B cell (primary cell): ENCODE results near the gene WDFY4. TPM values are rescaled to one million over a fixed set of nuclear protein-coding genes. Genes with fewer than 3 reads are reported as not detected.

Experiments
- ATAC-seq: fragments of 200-7000 bp; cut with Tn5 transposase; one replicate; pipeline ENCODE4 v1.10.0; 2021; ENCODE audit warnings: low read depth, mild to moderate bottlenecking, moderate number of reproducible peaks, moderate library complexity
- CTCF ChIA-PET: fragments of 350-600 bp; sonication (Branson Sonifier 250); formaldehyde crosslinking; loops from one replicate; lab custom pipeline; 2021; ENCODE audit warnings: antibody characterized with exemption, inconsistent platforms; lab: Charles Lee
- POLR2A ChIA-PET: fragments of 350-600 bp; sonication (Branson Sonifier 250); formaldehyde crosslinking; loops from one replicate; lab custom pipeline; 2021; ENCODE audit warnings: antibody characterized with exemption; lab: Charles Lee
- DNase-seq: peaks from one replicate; pipeline ENCODE4 v3.0.0; 2013
- H2AFZ ChIP-seq: 2 replicates; pipeline ENCODE4 v1.6.1; 2012; ENCODE audit warnings: mild to moderate bottlenecking, low read depth, low read length; ENCODE audit not compliant: insufficient read depth, poor library complexity, severe bottlenecking
- H3K27ac ChIP-seq, 2 donors: 1 replicate in 1 of 2; 2 replicates in 1 of 2; pipeline ENCODE4 v1.5.1; 2012 to 2013; ENCODE audit warnings: low read length in 2 of 2, mild to moderate bottlenecking in 2 of 2, moderate library complexity in 1 of 2
- H3K27me3 ChIP-seq, 4 experiments: fragments of 200-600 bp in 1 of 4; sonication (generic) in 1 of 4; replicated peaks in 1 of 4; 1 replicate in 2 of 4; 2 replicates in 2 of 4; pipeline versions ENCODE4 v1.6.1 to v1.7.0; 2013 to 2016; ENCODE audit warnings: low read length in 3 of 4, mild to moderate bottlenecking in 2 of 4, mixed read lengths in 1 of 4, moderate library complexity in 1 of 4; ENCODE audit not compliant: insufficient read depth in 4 of 4, control insufficient read depth in 3 of 4; ENCODE audit errors: control extremely low read depth in 1 of 4
- H3K36me3 ChIP-seq, 2 experiments: replicated peaks in 1 of 2; 1 replicate in 1 of 2; 2 replicates in 1 of 2; pipeline versions ENCODE4 v1.6.1 to v1.7.1; 2013; ENCODE audit warnings: low read length in 1 of 2; ENCODE audit not compliant: insufficient read depth in 2 of 2, control insufficient read depth in 1 of 2; ENCODE audit errors: control extremely low read depth in 1 of 2, extremely low read depth in 1 of 2
- H3K4me1 ChIP-seq, 2 donors: fragments of 200-600 bp in 1 of 2; sonication (generic) in 1 of 2; 1 replicate in 1 of 2; 2 replicates in 1 of 2; pipeline versions ENCODE4 v1.5.1 to v1.6.1; 2013 to 2017; ENCODE audit warnings: low read length in 2 of 2; ENCODE audit not compliant: control insufficient read depth in 2 of 2, insufficient read depth in 2 of 2
- H3K4me2 ChIP-seq: replicated peaks from 2 replicates; pipeline ENCODE3; 2012; ENCODE audit warnings: mild to moderate bottlenecking, low read depth, low read length; ENCODE audit not compliant: poor library complexity, severe bottlenecking
- H3K4me3 ChIP-seq, 5 experiments: fragments of 200-600 bp in 1 of 5; sonication (generic) in 1 of 5; 1 replicate in 3 of 5; 2 replicates in 2 of 5; pipeline versions ENCODE4 v1.5.1 to v1.7.0; 2011 to 2016; ENCODE audit warnings: low read length in 4 of 5, mild to moderate bottlenecking in 4 of 5, low read depth in 2 of 5, control low read depth in 1 of 5, moderate library complexity in 1 of 5; ENCODE audit not compliant: insufficient read depth in 1 of 5; ENCODE audit errors: control extremely low read depth in 1 of 5, extremely low read depth in 1 of 5
- H3K79me2 ChIP-seq: fragments of 200-600 bp; sonication (generic); one replicate; pipeline ENCODE4 v1.6.0; 2016; ENCODE audit warnings: low read length; ENCODE audit not compliant: control insufficient read depth, insufficient read depth
- H3K9ac ChIP-seq: fragments of 200-600 bp; sonication (generic); 2 replicates; pipeline ENCODE4 v1.6.1; 2017; ENCODE audit warnings: mild to moderate bottlenecking, low read length, moderate library complexity
- H3K9me3 ChIP-seq, 3 donors: one replicate each; pipeline versions ENCODE4 v1.6.1 to v1.7.1; 2013; ENCODE audit warnings: low read length in 2 of 3; ENCODE audit not compliant: control insufficient read depth in 2 of 3, insufficient read depth in 1 of 3; ENCODE audit errors: control extremely low read depth in 1 of 3
- H4K20me1 ChIP-seq: 2 replicates; pipeline ENCODE4 v1.6.0; 2012; ENCODE audit warnings: mild to moderate bottlenecking, low read length; ENCODE audit not compliant: insufficient read depth, control insufficient read depth, poor library complexity, severe bottlenecking
- H3K27ac Mint-ChIP-seq: one replicate; pipeline ENCODE4 v1.8.0; 2021; ENCODE audit warnings: mixed read lengths
- H3K27me3 Mint-ChIP-seq: one replicate; pipeline ENCODE4 v1.8.0; 2021; ENCODE audit warnings: mixed read lengths
- H3K4me1 Mint-ChIP-seq: one replicate; pipeline ENCODE4 v1.8.0; 2021; ENCODE audit warnings: mixed read lengths
- H3K4me3 Mint-ChIP-seq: one replicate; pipeline ENCODE4 v1.8.0; 2021; ENCODE audit warnings: mixed read lengths
- H3K9me3 Mint-ChIP-seq: one replicate; pipeline ENCODE4 v1.8.0; 2022; ENCODE audit warnings: mixed read lengths; ENCODE audit not compliant: insufficient read depth
- EZH2 ChIP-seq: IDR thresholded peaks from 2 replicates; pipeline ENCODE4 v1.6.1; 2012; ENCODE audit warnings: borderline replicate concordance, low read depth, mild to moderate bottlenecking, moderate library complexity, low read length; ENCODE audit not compliant: insufficient read depth, poor library complexity, severe bottlenecking
- WGBS: methylation state at CpG from one replicate; pipeline ENCODE4 v1.1.5; 2013; ENCODE audit warnings: missing lambda C conversion rate; ENCODE audit not compliant: insufficient coverage; 5-methylcytosine and 5-hydroxymethylcytosine counted together
- intact Hi-C: fragments of 100-400 bp; cut with micrococcal nuclease; formaldehyde crosslinking; loops from one replicate; pipeline ENCODE4 v1.10.0; 2022
- polyA plus RNA-seq: library from polyadenylated mRNA; depleted of rRNA; stranded (reverse); fragments of >200 nt; gene quantifications from 2 replicates; pipeline ENCODE4 v1.2.3, GENCODE V29; 2012
- total RNA-seq, 2 donors: library from RNA; stranded (reverse); fragments of 120-200 nt in 1 of 2; gene quantifications; 1 replicate in 1 of 2; 2 replicates in 1 of 2; pipeline versions ENCODE4 v1.2.3 to v1.2.4, GENCODE V29; 2013 to 2022
- TF ChIP-seq, protein P1 (sequence below): fragments of 200-600 bp; IDR thresholded peaks from one replicate; pipeline ENCODE4 v1.8.0; 2022; ENCODE audit warnings: antibody characterized with exemption, mild to moderate bottlenecking

The WDFY4 gene
- total and polyA plus RNA-seq, 2 donors (not counting 1 experiment from before 2014, with no cell fraction given) = 262 to 560 TPM

DNA sequence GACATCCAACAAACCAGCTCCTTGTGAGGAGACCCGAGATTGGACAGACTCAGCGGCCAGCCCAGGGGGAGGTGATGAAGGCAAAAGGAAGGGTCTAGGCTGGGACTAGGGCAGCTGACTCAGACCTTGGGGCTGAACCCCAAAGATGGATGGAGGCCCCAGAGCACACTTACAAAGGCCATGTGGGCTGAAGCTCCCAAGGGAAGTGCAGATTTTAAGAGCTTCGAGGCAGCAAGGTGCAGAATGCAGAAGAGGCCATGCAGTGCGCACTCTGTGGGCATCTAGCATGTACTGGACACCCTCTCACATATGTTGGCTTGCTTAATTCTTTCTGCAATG lies 11.8 kb downstream of the WDFY4 start:
- POLR2A ChIA-PET = interaction anchor here (1.1 to 2.0 kb wide), 2 partner anchors 12 to 25 kb away, joined by 3 to 10 read pairs; partner anchors contain the start of gene WDFY4

GRCh38 chr10:48697091-48697490 lies 12.4 kb downstream of the WDFY4 start:
- H3K4me1 Mint-ChIP-seq = peaks cover 95% of the 10 kb centered on the region

More for the DNA sequence above, 11.8 kb downstream of the WDFY4 start:
- no peak overlapping the region for H3K4me3 ChIP-seq
- Mint-ChIP-seq H3K4me1 (peaks cover 97% of the 10 kb centered on the region), H3K4me3 (peak overlapping the region; percentile 12), H3K27me3 (no peaks in the 10 kb centered on the region), H3K27ac (peak overlapping the region; percentile 84), H3K9me3 (no peaks in the 10 kb centered on the region)
- no peak for ATAC-seq
- peaks cover 100% of the 10 kb centered on the region for H3K79me2 ChIP-seq
- TF ChIP-seq, protein P1, sequence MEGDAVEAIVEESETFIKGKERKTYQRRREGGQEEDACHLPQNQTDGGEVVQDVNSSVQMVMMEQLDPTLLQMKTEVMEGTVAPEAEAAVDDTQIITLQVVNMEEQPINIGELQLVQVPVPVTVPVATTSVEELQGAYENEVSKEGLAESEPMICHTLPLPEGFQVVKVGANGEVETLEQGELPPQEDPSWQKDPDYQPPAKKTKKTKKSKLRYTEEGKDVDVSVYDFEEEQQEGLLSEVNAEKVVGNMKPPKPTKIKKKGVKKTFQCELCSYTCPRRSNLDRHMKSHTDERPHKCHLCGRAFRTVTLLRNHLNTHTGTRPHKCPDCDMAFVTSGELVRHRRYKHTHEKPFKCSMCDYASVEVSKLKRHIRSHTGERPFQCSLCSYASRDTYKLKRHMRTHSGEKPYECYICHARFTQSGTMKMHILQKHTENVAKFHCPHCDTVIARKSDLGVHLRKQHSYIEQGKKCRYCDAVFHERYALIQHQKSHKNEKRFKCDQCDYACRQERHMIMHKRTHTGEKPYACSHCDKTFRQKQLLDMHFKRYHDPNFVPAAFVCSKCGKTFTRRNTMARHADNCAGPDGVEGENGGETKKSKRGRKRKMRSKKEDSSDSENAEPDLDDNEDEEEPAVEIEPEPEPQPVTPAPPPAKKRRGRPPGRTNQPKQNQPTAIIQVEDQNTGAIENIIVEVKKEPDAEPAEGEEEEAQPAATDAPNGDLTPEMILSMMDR = no peak
- no peak for TF ChIP-seq EZH2
- H3K9me3 ChIP-seq = no peaks in the 10 kb centered on the region
- peak overlapping the region; percentile 23 for H3K4me2 ChIP-seq
- DNase-seq = no peak
- H3K27ac ChIP-seq = peak overlapping the region in 1 of 2 donors; percentile 68
- no peak overlapping the region for H2AFZ ChIP-seq
- WGBS = 47% methylated on average over 3 of the region's 4 CpGs
- CTCF ChIA-PET = interaction anchor here (1.0 to 15.9 kb wide), 4 partner anchors 12 to 106 kb away, joined by 3 to 521 read pairs (median 6); partner anchors contain the start of gene WDFY4
- peaks cover 100% of the 10 kb centered on the region for H4K20me1 ChIP-seq
- H3K4me1 ChIP-seq = peaks cover 89 to 99% of the 10 kb centered on the region in 2 donors
- no peaks in the 10 kb centered on the region for H3K27me3 ChIP-seq
- peaks cover 0 to 94% of the 10 kb centered on the region in 2 experiments for H3K36me3 ChIP-seq
- no peak overlapping the region for H3K9ac ChIP-seq
- intact Hi-C loops = no loop called here

More at GRCh38 chr10:48697091-48697490, 12.4 kb downstream of the WDFY4 start:
- Histone ChIP-seq H3K4me3 (no peak overlapping the region), H3K36me3 (peaks cover 0 to 90% of the 10 kb centered on the region in 2 experiments), H3K79me2 (peaks cover 100% of the 10 kb centered on the region), H2AFZ (no peak overlapping the region), H4K20me1 (peaks cover 100% of the 10 kb centered on the region), H3K4me2 (peak overlapping the region; percentile 23), H3K9me3 (no peaks in the 10 kb centered on the region), H3K27me3 (no peaks in the 10 kb centered on the region), H3K4me1 (peaks cover 89 to 99% of the 10 kb centered on the region in 2 donors), H3K27ac (peak overlapping the region; percentile 8 to 68), H3K9ac (no peak overlapping the region)
- Mint-ChIP-seq H3K4me3 (peak overlapping the region; percentile 29), H3K27ac (peak overlapping the region; percentile 84), H3K9me3 (no peaks in the 10 kb centered on the region), H3K27me3 (no peaks in the 10 kb centered on the region)
- CTCF ChIA-PET = interaction anchor here (0.9 to 15.9 kb wide), 5 partner anchors 8 to 105 kb away, joined by 3 to 521 read pairs (median 3); partner anchors contain the start of gene WDFY4
- POLR2A ChIA-PET = interaction anchor here (1.1 to 2.0 kb wide), 2 partner anchors 12 to 25 kb away, joined by 3 to 10 read pairs; partner anchors contain the start of gene WDFY4
- 95% methylated on average over 4 of the region's 5 CpGs for WGBS
- intact Hi-C loops = no loop called here
- no peak for TF ChIP-seq EZH2
- TF ChIP-seq, protein P1 = no peak
- no peak for DNase-seq
- ATAC-seq = no peak
